ENCODE data around the gene UHRF1.
"Not testable (repeated sequence)": the region's sequence is repeated elsewhere in the genome, so short reads cannot be mapped to it uniquely, and the experiment has no call there.

The UHRF1 gene

GRCh38 chr19:4935444-4935843, 26.1 kb downstream of the UHRF1 start:
- DNase-seq (ENCODE audit: low spot score): no peak

DNA sequence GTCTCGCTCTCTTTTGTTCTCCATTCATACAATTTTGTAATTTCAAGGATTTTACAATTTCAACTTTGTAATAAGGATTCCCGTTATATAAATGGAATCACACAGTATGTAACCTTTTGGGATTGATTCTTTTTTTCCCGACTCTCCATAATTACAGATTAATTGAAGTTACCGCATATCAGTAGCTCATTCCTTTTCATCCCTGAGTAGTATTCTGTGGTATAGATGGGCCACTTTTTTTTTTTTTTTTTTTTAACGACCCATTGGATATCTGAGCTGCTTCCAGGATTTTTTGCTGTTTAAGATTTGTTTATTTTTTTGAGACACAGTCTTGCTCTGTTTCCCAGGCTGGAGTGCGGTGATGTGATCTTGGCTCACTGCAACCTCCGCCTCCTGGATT, 27.8 kb downstream of the UHRF1 start:
- DNase-seq (ENCODE audit: low spot score): no peak

GRCh38 chr19:4938461-4938860, 29.2 kb downstream of the UHRF1 start:
- DNase-seq (ENCODE audit: low spot score): not testable (repeated sequence)

- DNase-seq (ENCODE audit: low spot score): no peak
Measured at GRCh38 chr19:4939466-4939865, 30.2 kb downstream of the UHRF1 start.

DNA sequence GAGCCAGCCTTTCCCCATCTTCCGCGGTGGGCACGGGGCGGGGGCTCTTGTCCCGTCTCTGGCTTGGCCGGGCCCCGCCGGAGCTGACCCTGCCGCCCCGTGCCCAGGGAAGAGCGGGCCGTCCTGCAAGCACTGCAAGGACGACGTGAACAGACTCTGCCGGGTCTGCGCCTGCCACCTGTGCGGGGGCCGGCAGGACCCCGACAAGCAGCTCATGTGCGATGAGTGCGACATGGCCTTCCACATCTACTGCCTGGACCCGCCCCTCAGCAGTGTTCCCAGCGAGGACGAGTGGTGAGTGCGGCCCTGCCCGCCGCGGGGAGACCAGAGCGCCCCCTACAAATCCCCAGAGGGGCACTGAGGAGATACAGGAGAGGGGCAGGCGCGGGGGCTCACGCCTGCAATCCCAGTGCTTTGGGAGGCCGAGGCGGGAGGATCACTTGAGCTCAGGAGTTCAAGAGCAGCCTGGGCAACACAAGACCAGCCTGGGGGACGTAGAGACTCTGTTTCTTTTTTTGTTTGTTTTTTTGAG, 32.4 kb downstream of the UHRF1 start:
- not testable (repeated sequence) for DNase-seq (ENCODE audit: low spot score)

DNA sequence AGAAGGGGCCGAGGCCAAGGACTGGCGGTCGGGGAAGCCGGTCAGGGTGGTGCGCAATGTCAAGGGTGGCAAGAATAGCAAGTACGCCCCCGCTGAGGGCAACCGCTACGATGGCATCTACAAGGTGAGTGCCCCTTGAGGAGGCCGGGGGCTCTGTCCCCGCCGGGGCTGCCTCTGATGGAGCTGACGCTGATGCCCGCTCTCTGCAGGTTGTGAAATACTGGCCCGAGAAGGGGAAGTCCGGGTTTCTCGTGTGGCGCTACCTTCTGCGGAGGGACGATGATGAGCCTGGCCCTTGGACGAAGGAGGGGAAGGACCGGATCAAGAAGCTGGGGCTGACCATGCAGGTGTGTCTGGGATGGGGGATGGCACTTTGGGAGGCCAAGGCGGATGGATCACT, 41.3 kb downstream of the UHRF1 start:
- not testable (repeated sequence) for DNase-seq (ENCODE audit: low spot score)

- no peak for DNase-seq (ENCODE audit: low spot score)
Measured at GRCh38 chr19:4951656-4952055, 42.4 kb downstream of the UHRF1 start.

- no peak for DNase-seq (ENCODE audit: low spot score)
Measured at GRCh38 chr19:4952945-4953344, 43.6 kb downstream of the UHRF1 start.

- not testable (repeated sequence) for DNase-seq (ENCODE audit: low spot score)
Measured at GRCh38 chr19:4954320-4955149, 45.2 kb downstream of the UHRF1 start.

DNA sequence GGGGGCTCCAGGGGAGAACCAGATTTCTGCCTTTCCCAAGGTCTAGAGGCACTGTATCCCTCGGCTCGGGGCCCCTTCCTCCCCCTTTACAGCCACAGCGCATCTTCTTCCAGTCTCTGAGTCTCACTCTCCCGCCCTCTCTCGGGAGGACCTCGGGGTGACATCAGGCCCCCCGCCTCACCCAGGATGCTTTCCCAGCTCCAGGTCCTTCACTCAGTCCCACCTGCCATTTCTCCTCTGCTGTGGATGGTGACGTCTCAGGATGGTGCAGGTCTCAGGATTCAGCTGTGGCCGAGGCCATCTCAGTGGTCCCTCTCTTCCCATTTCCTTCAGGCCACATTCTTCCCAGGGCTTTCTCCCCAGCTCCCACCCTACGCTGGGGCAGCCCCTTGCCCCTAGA, 46.0 kb downstream of the UHRF1 start:
- DNase-seq (ENCODE audit: low spot score): no peak

DNA sequence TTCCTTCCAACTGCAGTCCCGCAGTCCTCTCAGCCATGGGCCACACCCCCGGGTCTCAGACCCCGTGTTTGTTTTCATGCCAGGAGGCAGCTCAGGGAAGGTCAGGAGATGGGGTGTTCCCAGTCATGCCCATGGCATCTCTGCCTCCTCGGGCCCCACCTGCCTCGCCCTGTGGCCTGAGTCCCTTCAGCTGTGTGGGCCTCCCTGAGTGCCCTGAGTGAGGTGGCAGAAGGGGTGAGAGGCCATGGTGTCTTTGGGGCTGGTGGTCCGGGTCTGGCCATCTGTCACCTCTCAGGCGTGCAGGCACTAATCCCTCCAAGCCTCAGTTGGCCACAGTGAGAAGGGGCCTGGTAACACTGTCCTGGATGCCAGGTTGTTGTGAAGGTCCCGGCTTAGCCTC, 48.7 kb downstream of the UHRF1 start:
- no peak for DNase-seq (ENCODE audit: low spot score)

DNA sequence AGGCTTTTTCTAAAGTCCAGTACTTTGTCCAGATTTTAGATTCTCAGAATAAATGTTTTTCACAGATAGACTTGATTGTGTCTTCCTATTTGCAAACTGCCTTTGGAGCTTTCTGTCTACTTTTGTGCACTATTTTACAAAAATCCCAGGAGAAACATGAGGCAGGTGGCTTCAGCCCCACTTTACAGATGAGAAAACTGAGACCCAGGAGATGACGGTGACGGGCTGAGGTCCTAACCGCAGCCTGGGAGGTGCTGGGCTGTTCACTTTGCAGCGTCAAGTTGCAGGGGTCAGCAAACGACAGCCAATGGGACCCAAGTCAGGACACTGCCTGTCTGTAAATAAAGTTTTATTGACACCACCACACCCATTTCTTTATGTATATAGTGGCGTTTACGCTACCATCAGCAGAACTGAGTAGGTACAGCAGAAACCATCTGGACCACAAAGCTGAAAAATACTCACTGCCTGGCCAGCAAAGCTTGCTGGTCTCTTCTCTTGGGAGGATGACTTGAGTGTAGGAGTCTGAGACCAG, 52.9 kb downstream of the UHRF1 start:
- DNase-seq (ENCODE audit: low spot score): no peak

DNA sequence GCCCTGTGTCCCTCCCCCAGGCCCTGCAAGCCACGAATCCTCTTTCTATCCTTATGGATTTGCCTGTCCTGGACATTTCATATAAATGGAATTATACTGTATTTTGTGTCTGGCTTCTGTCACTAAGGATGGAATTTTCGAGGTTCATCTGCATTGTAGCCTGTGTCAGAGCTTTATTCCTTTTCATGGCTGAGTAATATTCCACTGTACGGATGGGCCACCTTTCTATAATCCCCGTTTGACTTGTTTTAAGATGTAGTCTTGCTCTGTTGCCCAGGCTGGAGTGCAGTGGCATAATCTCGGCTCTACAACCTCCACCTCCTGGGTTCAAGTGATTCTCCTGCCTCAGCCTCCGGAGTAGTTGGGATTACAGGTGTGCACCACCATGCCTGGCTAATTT, 55.8 kb downstream of the UHRF1 start:
- DNase-seq (ENCODE audit: low spot score): no peak

GRCh38 chr19:4966591-4966990, 57.3 kb downstream of the UHRF1 start:
- DNase-seq (ENCODE audit: low spot score): no peak

DNA sequence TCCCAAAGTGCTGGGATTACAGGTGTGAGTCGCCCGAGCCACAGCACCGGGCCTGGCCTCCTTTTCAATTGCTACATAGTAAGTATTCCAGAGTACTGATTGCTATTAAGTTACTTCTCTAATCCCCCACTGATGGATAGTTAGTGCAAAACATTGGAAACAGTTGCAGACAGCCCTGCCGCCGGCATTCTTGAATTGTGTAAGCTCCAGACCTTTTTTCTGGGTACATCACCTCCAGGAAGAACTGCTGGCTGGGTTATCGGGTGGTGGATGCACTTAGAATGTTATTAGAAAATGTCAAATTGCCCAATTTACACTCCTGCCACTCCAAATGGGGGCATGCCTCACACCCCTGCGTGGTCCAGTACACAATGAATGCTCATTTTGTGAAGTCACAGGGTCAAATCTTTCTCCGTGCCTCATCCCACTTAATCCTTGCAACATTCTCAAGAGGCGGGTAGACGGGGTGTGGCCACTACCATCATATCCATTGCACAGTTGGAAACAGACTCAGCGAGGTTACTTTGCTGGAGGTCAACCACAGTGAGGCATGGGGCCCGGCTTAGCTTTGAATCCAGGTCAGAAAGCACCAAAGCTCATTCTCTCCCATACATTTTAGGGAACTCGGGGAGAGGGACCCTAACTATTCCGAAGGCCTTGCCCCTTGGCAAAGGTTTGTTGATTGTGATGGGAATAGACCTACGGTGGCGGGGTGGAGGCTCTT, 58.6 kb downstream of the UHRF1 start:
- DNase-seq (ENCODE audit: low spot score): no peak

- DNase-seq (ENCODE audit: low spot score): peak; percentile 99
Measured at GRCh38 chr19:4968462-4969291, 59.4 kb downstream of the UHRF1 start, which contains the start of gene KDM4B. KDM4B (plus strand) TSS chr19:4969113; CDS start chr19:5032891, 63,778 bp downstream.

DNA sequence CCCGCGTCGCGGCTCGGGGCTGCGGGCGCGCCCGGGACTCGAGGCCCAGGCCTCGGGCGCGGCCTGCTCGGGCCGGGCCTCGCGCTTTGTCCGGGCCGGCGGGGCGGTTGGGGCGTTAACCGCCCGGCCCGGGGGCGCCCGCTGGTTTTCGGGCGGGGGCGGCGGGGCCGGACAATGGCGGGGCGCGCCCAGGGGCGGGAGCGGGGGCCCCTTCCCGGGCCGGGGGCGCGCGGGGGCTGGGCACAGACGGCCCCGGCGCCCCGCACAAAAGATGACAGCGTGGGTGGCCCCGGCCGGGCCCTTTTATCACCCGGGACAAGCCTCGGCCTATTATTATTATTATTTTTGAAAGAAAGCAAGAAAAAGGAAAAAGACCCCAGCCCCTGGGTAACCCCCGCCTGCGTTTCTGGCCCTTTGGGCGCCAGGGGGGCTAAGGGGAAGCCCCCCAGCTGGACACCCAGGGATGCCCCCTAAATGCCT, 60.0 kb downstream of the UHRF1 start:
- no peak for DNase-seq (ENCODE audit: low spot score)

GRCh38 chr19:4969772-4970531, 60.7 kb downstream of the UHRF1 start:
- DNase-seq (ENCODE audit: low spot score): no peak

GRCh38 chr19:4970558-4971423, 61.5 kb downstream of the UHRF1 start:
- DNase-seq (ENCODE audit: low spot score): no peak

DNA sequence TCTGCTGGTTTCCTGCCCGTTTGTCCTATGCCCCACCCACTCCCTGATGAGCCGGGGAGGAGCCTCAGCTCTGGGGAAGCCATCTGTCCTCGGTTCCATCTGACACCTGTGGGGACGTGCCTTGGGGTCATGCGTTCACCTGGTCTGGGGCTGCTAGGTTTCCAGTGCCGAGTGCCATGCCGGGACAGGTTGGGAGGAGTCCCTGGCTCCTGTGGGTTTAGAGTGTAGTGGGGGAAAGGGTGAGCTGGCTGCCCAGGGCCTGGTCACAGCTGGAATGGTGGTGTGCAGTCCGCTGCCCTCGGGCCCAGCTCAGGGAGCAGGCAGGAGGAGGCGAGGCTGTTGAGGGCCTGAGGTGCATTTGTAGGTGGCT, 62.1 kb downstream of the UHRF1 start:
- DNase-seq (ENCODE audit: low spot score): no peak

All from activated CD4-positive, alpha-beta T cell treated with anti-CD3 and anti-CD28 coated beads, Interleukin-2, Interleukin-4, amounts not matched to agents 100 ng/mL and 50 ng/mL, durations not matched to agents 16 hours and 8 hours (primary cell).